Measurements from ENCODE around the gene PTP4A1. TPM values are rescaled to one million over a fixed set of nuclear protein-coding genes. Genes with fewer than 3 reads are reported as not detected.

Gene PTP4A1
- total and polyA plus RNA-seq, 2 of the 4 experiments (the other 2 are of a cell fraction): 31.2 to 53.1 TPM

DNA sequence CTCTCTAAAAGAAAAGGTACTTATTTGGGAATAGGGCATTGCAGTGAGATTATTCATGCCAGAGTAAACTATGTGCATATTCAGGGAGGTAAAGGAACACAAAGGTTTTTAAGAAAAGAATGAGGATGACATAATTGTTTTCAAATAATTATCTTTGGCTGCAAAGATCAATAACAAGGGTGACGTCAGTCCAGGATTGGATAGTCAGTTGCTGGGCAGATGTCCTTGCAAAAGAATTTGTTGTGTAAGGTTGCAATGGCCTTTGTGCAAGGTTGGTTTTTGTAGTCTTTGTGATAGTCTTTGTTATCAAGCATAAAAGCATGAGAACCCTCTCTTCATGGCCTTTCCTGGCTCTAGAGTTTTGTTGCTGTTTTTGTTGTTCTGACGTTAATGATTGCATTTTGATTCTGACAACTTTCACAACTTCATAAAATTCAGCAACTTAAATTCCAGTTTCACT, 17.7 kb downstream of the PTP4A1 start:
- no peak overlapping the region for H3K4me3 ChIP-seq (ENCODE audit: insufficient read depth, low read depth, low read length)

More for the DNA sequence above, 17.7 kb downstream of the PTP4A1 start:
- Histone ChIP-seq H2BK15ac (ENCODE audit: low read depth, low read length) (no peak overlapping the region), H3K27ac (ENCODE audit: insufficient read depth, low read length) (no peak overlapping the region), H2AFZ (replicated peaks; ENCODE audit: low read length, poor library complexity) (no peak overlapping the region), H3K4ac (ENCODE audit: low read depth, low read length) (no peak overlapping the region), H3K9me1 (ENCODE audit: insufficient read depth, low read length) (no peaks in the 10 kb centered on the region), H3K36me3 (ENCODE audit: control insufficient read depth, insufficient read depth, low read length) (no peaks in the 10 kb centered on the region), H2BK20ac (ENCODE audit: low read depth, low read length) (no peak overlapping the region), H2AK5ac (ENCODE audit: low read depth, low read length) (no peak overlapping the region), H3K14ac (replicated peaks; ENCODE audit: low read depth, low read length) (no peak overlapping the region), H4K5ac (ENCODE audit: low read depth, low read length) (no peak overlapping the region), H3K18ac (ENCODE audit: low read depth, low read length) (no peak overlapping the region), H4K8ac (ENCODE audit: low read depth in 2 of 2, low read length in 2 of 2) (no peak overlapping the region), H3K23ac (ENCODE audit: low read depth, low read length) (no peak overlapping the region), H2BK5ac (ENCODE audit: low read depth, low read length, poor library complexity, severe bottlenecking) (no peak overlapping the region), H3K4me1 (ENCODE audit: control insufficient read depth, insufficient read depth, low read length) (no peaks in the 10 kb centered on the region), H2AK9ac (replicated peaks; ENCODE audit: low read depth, low read length, poor library complexity) (no peak overlapping the region), H3K9ac (ENCODE audit: low read depth, low read length) (no peak overlapping the region), H3K27me3 (ENCODE audit: control insufficient read depth, insufficient read depth, low read length) (no peaks in the 10 kb centered on the region), H3K79me1 (ENCODE audit: low read depth in 1 of 2, low read length in 2 of 2) (no peaks in the 10 kb centered on the region), H4K91ac (ENCODE audit: insufficient read depth, low read depth, low read length) (no peak overlapping the region), H2BK120ac (ENCODE audit: low read depth, low read length) (no peak overlapping the region), H3K56ac (ENCODE audit: extremely low read depth, insufficient read depth, low read length) (no peak overlapping the region; the same call in 1 of the 2 replicates), H3K9me3 (ENCODE audit: control insufficient read depth, insufficient read depth, low read length) (no peaks in the 10 kb centered on the region), H4K20me1 (ENCODE audit: insufficient read depth, low read length) (no peaks in the 10 kb centered on the region), H3K4me2 (ENCODE audit: low read depth, low read length) (no peak overlapping the region)
- TF ChIP-seq MAFK (IDR thresholded peaks at IDR 0.05; ENCODE audit: low read depth, low read length) (no peak), RFX5 (IDR thresholded peaks at IDR 0.05; ENCODE audit: low read depth, low read length) (peak; percentile 86)
- in situ Hi-C loops (cut with MboI; ENCODE audit: low sequenced_read_pairs) (no loop called here), dilution Hi-C loops (cut with HindIII; ENCODE audit: low sequenced_read_pairs, unreplicated experiment) (no loop called here), intact Hi-C loops (cut with micrococcal nuclease) (no loop called here)
- no peak for ATAC-seq (ENCODE audit: low read depth)
- DNase-seq: no peak
- ChIA-PET CTCF (no interaction called here), POLR2A (ENCODE audit: unreplicated experiment) (no interaction called here)
- WGBS, 2 experiments (ENCODE audit: extremely low coverage in 2 of 2, insufficient read length in 1 of 2): 60% methylated on average over 1 of the region's 2 CpGs; no CpG with 5 or more reads in 1 of the 2 experiments
- BruUV-seq (replicated peaks): no TSS peak
